Left colon (tissue), 2 donors: Measurements from ENCODE around the gene MAD1L1. TPM values are rescaled to one million over a fixed set of nuclear protein-coding genes. Genes with fewer than 3 reads are reported as not detected.

Experiments used
- ATAC-seq: fragments of 200-7000 bp; cut with Tn5 transposase; one replicate; pipeline ENCODE4 v1.9.1; 2020; ENCODE audit warnings: mild to moderate bottlenecking, moderate library complexity
- DNase-seq, 2 donors: peaks; one replicate each; pipeline ENCODE4 v3.0.0-alpha.2; 2020
- intact Hi-C, 2 donors: fragments of 100-400 bp; cut with DNase I in 1 of 2; cut with micrococcal nuclease in 1 of 2; formaldehyde crosslinking; loops; one replicate each; pipeline versions ENCODE4 v1.11.2 to v1.14.0; 2022; cut with DNase I, micrococcal nuclease
- total RNA-seq, 2 donors: library from RNA; stranded (reverse); fragmentation: NEBNext Ultra II Directional; extraction: Animal tissue kit (Norgen Biotek cat#: 25700); gene quantifications; one replicate each; pipeline ENCODE4 v1.2.1, GENCODE V29; 2021
- donor health status: DM: no; HTN: no; CAD: no.
- donor health status: DM: yes; HTN: yes; CAD: no.

MAD1L1 gene
- total RNA-seq, 2 donors from 2014 or later = 22.1 to 28.2 TPM

DNA sequence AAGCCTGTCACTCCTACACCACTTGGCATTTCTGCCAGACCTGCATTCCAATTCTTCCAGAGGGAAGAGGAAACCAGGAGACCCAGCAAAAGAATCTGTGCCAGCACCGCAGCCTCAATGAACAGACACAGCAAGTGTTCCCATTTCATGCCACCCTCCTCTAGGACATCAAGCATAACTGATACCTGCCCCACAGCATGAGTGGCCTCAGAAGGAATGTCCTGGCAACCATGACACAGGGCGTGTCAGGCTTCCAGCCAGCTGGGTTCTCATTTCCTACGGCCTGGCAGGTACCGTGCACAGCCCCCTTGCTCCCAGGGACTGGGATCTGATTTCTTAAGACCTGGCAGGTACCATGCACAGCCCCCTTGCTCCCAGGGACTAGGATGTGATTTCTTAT is 7.8 kb downstream of the MAD1L1 start:
- intact Hi-C loops = no loop called here
- no peak for ATAC-seq
- DNase-seq = no peak

DNA sequence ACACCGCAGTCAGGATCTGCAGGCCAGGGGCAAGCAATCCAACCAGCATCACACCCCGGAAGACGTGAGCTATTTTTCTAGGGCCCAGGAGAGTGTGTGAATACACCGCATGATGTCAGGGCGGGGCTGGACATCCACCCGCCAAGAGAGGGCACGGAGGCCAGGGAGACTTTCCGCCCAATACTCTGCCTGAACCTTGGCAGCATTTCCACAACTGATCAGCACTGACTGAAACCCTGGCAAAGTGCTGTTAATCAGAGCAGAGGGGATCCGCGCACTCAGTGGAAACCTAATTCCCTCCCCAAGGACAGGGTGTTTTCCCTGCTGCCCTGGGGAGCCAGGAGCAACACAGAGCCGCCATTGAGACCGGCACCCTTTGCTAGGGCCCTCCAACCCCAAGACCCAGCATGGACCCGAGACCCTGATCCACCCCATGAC is 8.2 kb downstream of the MAD1L1 start:
- DNase-seq (no peak), ATAC-seq (no peak)
- intact Hi-C loops = no loop called here

- no peak for DNase-seq
- intact Hi-C loops = no loop called here
- no peak for ATAC-seq
These were observed 9.4 kb downstream of the MAD1L1 start for GRCh38 chr7:2223321-2223720.

DNA sequence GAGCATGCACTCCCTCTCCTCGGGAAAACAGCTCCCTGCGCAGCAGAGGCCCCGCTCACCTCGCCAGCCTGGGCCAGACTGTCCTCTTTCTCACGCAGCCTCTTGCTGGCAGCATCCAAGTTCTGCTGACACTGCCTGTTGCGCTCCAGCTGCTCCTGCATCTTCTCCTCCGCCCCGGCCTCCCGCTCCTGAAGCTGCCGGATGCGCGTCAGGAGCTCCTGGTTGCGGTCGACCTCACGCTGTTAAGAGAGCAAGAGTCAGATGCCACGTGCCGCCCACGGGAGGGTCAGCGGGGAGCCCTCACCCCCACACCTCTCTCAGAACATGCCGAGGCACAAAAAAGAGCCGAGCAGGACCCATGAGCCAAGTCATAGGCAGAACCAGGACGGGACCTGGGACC is 10.2 kb downstream of the MAD1L1 start:
- DNase-seq (no peak), ATAC-seq (no peak)
- intact Hi-C loops = no loop called here

- intact Hi-C loops = no loop called here
- no peak for ATAC-seq
- no peak for DNase-seq
These were observed 11.8 kb downstream of the MAD1L1 start for GRCh38 chr7:2220954-2221353.

- ATAC-seq (no peak), DNase-seq (no peak)
- intact Hi-C loops = no loop called here
These were observed 12.2 kb downstream of the MAD1L1 start for GRCh38 chr7:2220506-2220905.

- DNase-seq (no peak), ATAC-seq (no peak)
- intact Hi-C loops = no loop called here
These were observed 12.7 kb downstream of the MAD1L1 start for GRCh38 chr7:2220030-2220429.

DNA sequence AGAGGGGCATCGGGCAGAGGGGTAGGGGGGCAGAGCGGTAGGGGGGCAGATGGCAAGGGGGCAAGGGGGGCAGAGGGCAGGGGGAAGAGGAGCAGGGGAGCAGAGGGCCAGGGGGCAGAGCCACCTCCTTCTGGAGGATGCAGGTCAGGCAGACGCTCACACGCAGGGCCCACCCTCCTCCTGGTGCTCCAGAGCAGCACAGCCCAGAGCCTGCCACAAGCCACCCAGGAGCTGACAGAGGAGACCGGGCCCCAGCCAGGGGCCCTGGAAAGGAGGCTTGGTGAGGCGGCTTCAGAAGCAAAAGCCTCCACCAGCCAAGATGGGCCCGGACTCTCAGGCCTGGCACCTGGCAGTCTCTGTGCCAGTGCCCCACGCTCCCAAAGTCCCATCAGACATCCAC is 13.1 kb downstream of the MAD1L1 start:
- intact Hi-C loops = loop anchor here in 1 of 2 donors (10.0 kb wide), 1 partner anchor 555 kb away; no protein-coding TSS in a partner anchor
- ATAC-seq = no peak
- DNase-seq = no peak

- intact Hi-C loops = loop anchor here in 1 of 2 donors (10.0 kb wide), 1 partner anchor 554 kb away; no protein-coding TSS in a partner anchor
- no peak for DNase-seq
These were observed 13.6 kb downstream of the MAD1L1 start for GRCh38 chr7:2219136-2219535.

GRCh38 chr7:2218444-2218785 is 14.3 kb downstream of the MAD1L1 start:
- DNase-seq = no peak
- no peak for ATAC-seq
- intact Hi-C loops = loop anchor here in 1 of 2 donors (10.0 kb wide), 1 partner anchor 554 kb away; no protein-coding TSS in a partner anchor

More at GRCh38 chr7:2219136-2219535, 13.6 kb downstream of the MAD1L1 start:
- ATAC-seq = no peak

GRCh38 chr7:2217716-2218443 is 14.9 kb downstream of the MAD1L1 start:
- intact Hi-C loops = loop anchor here in 1 of 2 donors (10.0 kb wide), 1 partner anchor 553 kb away; no protein-coding TSS in a partner anchor
- no peak for DNase-seq
- no peak for ATAC-seq

GRCh38 chr7:2217206-2217605 is 15.5 kb downstream of the MAD1L1 start:
- DNase-seq (no peak), ATAC-seq (no peak)
- intact Hi-C loops = loop anchor here in 1 of 2 donors (10.0 kb wide), 1 partner anchor 552 kb away; no protein-coding TSS in a partner anchor

GRCh38 chr7:2215851-2216250 is 16.9 kb downstream of the MAD1L1 start:
- intact Hi-C loops = loop anchor here in 1 of 2 donors (10.0 kb wide), 1 partner anchor 551 kb away; no protein-coding TSS in a partner anchor
- DNase-seq (no peak), ATAC-seq (no peak)

GRCh38 chr7:2214636-2215035 is 18.1 kb downstream of the MAD1L1 start:
- DNase-seq (no peak), ATAC-seq (no peak)
- intact Hi-C loops = loop anchor here in 1 of 2 donors (5.0 to 10.0 kb wide), 2 partner anchors 550 to 632 kb away; no protein-coding TSS in a partner anchor

DNA sequence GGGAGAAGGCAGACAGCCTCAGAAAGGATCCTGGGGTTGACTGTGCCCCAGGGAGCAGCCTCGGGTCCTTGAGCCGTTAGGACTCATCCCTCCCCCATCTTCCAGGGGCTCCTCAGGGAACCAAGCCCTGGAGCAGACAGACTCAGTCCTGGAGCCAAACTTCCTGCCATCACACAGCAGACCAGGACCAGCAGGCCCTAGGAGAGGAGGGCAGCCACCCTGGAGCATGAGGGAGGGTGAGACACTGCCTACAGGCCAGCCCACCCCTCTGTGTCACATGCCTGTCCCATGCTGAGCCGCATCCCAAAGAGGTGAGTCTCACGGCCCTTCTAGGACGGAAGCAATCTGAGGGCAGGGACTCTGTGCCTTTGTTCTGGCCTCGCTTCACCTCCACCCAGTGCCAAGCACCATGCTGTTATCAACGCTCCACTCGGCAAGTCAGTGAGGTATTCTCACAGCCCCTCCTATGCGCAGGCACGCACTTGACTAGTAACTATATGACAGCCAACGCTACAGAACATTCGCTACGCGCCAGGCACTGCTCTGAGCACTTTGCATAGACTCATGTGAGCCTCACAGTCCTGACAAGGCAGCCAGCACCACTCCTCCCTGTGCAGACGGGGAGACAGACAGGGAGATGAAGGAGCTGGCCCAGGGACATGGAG is 19.1 kb downstream of the MAD1L1 start:
- ATAC-seq (no peak), DNase-seq (no peak)
- intact Hi-C loops = loop anchor here in 1 of 2 donors (5.0 to 10.0 kb wide), 2 partner anchors 549 to 631 kb away; no protein-coding TSS in a partner anchor

DNA sequence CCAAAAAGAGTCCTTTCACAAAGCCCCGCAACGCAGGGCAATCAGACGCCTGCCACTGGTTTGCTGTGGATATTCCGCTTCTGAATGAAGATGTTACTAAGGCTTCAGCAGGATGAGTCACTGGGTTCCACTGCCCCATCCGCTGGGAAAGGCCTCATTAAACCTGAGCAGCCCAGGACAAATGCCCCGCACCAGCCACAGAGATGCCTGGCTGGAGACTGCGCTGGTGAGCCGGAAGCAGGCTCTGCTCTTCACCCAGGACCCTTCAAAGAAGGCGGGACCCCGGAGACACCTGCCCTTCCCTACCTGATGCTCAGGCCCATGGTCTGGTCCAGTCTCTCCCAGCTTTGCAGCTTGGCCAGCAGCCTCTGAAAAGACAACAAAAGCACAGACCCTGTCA is 19.8 kb downstream of the MAD1L1 start:
- no peak for DNase-seq
- no peak for ATAC-seq
- intact Hi-C loops = loop anchor here in 1 of 2 donors (5.0 to 10.0 kb wide), 2 partner anchors 548 to 631 kb away; no protein-coding TSS in a partner anchor

- DNase-seq (no peak), ATAC-seq (no peak)
- intact Hi-C loops = loop anchor here in 1 of 2 donors (5.0 to 10.0 kb wide), 2 partner anchors 547 to 630 kb away; no protein-coding TSS in a partner anchor
These were observed 20.8 kb downstream of the MAD1L1 start for GRCh38 chr7:2211926-2212325.

- intact Hi-C loops = loop anchor here in 1 of 2 donors (5.0 to 10.0 kb wide), 2 partner anchors 547 to 629 kb away; no protein-coding TSS in a partner anchor
- DNase-seq (no peak), ATAC-seq (no peak)
These were observed 21.4 kb downstream of the MAD1L1 start for GRCh38 chr7:2211259-2211880.
